Measurements from ENCODE around the gene ARMC9. TPM values are rescaled to one million over a fixed set of nuclear protein-coding genes. Genes with fewer than 3 reads are reported as not detected.
A peak's percentile ranks its signal among the peaks of the same experiment; 100 is the strongest.

The ARMC9 gene
- total and polyA plus RNA-seq, 2 donors (not counting 3 experiments of a cell fraction or from before 2014, with no cell fraction given): 16.4 to 24.2 TPM

- Histone ChIP-seq H2AFZ (ENCODE audit: low read depth, low read length) (peak overlapping the region; percentile 6), H3K27ac (ENCODE audit: insufficient read depth, low read depth, low read length) (peak overlapping the region; percentile 66), H3K36me3 (ENCODE audit: control insufficient read depth in 2 of 2, extremely low read depth in 1 of 2, insufficient read depth in 2 of 2, low read length in 2 of 2) (no peaks in the 10 kb centered on the region), H3K4me3 (replicated peaks in 1 of 3; ENCODE audit: insufficient read depth in 1 of 3, low read depth in 1 of 3, low read length in 3 of 3) (no peak overlapping the region), H4K20me1 (replicated peaks; ENCODE audit: control insufficient read depth, extremely low read depth, insufficient read depth, low read length) (no peaks in the 10 kb centered on the region), H3K9ac (replicated peaks; ENCODE audit: extremely low read depth, insufficient read depth, low read length) (peak overlapping the region; percentile 22), H3K9me1 (replicated peaks; ENCODE audit: control insufficient read depth, extremely low read depth, insufficient read depth, low read length) (no peaks in the 10 kb centered on the region), H3K4me2 (ENCODE audit: insufficient read depth, low read length) (peak overlapping the region; percentile 2), H3K4me1 (ENCODE audit: control insufficient read depth, extremely low read depth, insufficient read depth, low read length) (peaks cover 11% of the 10 kb centered on the region), H3K27me3 (ENCODE audit: control insufficient read depth in 2 of 2, insufficient read depth in 2 of 2, low read length in 2 of 2) (no peaks in the 10 kb centered on the region), H3K9me3 (replicated peaks; ENCODE audit: control insufficient read depth, insufficient read depth, low read length) (no peaks in the 10 kb centered on the region), H3K79me2 (ENCODE audit: control insufficient read depth, insufficient read depth, low read length) (no peaks in the 10 kb centered on the region)
- BruUV-seq (replicated peaks): TSS peak; percentile 91
- POLR2A ChIA-PET: no interaction called here
- DNase-seq (ENCODE audit: low read depth, low spot score) (peak; percentile 92), FAIRE-seq (peak; percentile 98)
- TF ChIP-seq JUN (IDR thresholded peaks at IDR 0.05; ENCODE audit: borderline replicate concordance, insufficient read depth, insufficient read length, low read depth) (no peak), POLR2AphosphoS5 (IDR thresholded peaks at IDR 0.05; ENCODE audit: insufficient read depth, low read depth, low read length) (peak; percentile 61), CTCF (IDR thresholded peaks at IDR 0.05; ENCODE audit: extremely low read depth in 1 of 2, insufficient read depth in 1 of 2, low read depth in 1 of 2, low read length in 2 of 2) (no peak), GATA2 (IDR thresholded peaks at IDR 0.05; ENCODE audit: insufficient read depth, insufficient read length, low read depth, low read length) (peak; percentile 80), POLR2A (IDR thresholded peaks at IDR 0.05; ENCODE audit: low read depth, low read length) (no peak), EZH2 (IDR thresholded peaks at IDR 0.05; ENCODE audit: borderline replicate concordance, low read depth, low read length, severe bottlenecking) (no peak), FOS (IDR thresholded peaks at IDR 0.05; ENCODE audit: borderline replicate concordance, insufficient read depth, low read length) (peak; percentile 77), MYC (IDR thresholded peaks at IDR 0.05; ENCODE audit: low read depth, low read length) (peak; percentile 9)
- TF ChIP-seq, protein P1, sequence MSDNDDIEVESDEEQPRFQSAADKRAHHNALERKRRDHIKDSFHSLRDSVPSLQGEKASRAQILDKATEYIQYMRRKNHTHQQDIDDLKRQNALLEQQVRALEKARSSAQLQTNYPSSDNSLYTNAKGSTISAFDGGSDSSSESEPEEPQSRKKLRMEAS (IDR thresholded peaks at IDR 0.05; ENCODE audit: insufficient read depth, insufficient read length): peak; percentile 97
- dilution Hi-C loops (cut with MboI; ENCODE audit: extremely low pct_ligation_motif_present, low sequenced_read_pairs): no loop called here
- CTCF ChIA-PET: interaction anchor here (0.9 to 1.1 kb wide), 3 partner anchors 23 to 87 kb away, joined by 3 to 5 read pairs (median 3); no protein-coding TSS in a partner anchor
- intact Hi-C loops (cut with micrococcal nuclease): loop anchor here (2.0 kb wide), 1 partner anchor 68 kb away; no protein-coding TSS in a partner anchor
Measured at GRCh38 chr2:231364961-231365810, 166.8 kb downstream of the ARMC9 start.

All from endothelial cell of umbilical vein (primary cell).